Measurements from ENCODE around the gene SLC25A20. TPM values are rescaled to one million over a fixed set of nuclear protein-coding genes. Genes with fewer than 3 reads are reported as not detected.

Gene SLC25A20
- total RNA-seq, 2 donors from 2014 or later, result 6.9 to 14.5 TPM

DNA sequence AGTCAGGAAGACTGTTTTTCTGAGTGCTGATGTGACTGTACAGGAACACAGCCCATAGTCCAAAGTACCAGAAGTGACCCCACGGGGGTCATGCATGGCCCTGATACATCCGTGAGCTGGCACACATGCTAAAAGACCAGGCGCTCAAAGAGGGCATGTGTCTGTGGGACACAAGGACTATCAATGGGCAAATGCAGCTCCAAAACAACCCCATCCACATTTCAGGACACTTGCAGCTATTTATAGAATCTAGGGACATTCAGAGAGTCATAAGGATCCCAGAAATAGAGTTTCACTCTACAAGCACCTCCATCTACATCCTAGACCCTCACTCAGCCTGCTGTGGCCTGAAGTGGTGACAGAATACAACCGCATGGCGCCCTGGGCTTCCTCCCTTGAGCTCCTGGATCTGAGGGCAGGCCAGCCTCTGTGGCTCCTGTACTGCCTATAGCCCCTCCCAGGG is 17.0 kb downstream of the SLC25A20 start:
- Mint-ChIP-seq H3K36me3 (ENCODE audit: low read depth) (peaks cover 4% of the 10 kb centered on the region), H3K4me1 (peaks cover 14% of the 10 kb centered on the region), H3K27ac (peak overlapping the region; percentile 37)

GRCh38 chr3:48881006-48881405 is 17.7 kb downstream of the SLC25A20 start:
- Mint-ChIP-seq H3K36me3 (ENCODE audit: low read depth) (peaks cover 4% of the 10 kb centered on the region), H3K4me1 (peaks cover 14% of the 10 kb centered on the region), H3K27me3 (no peaks in the 10 kb centered on the region), H3K4me3 (no peak overlapping the region), H3K27ac (peak overlapping the region; percentile 54)
- ATAC-seq (no peak), DNase-seq (no peak)
- no peaks in the 10 kb centered on the region for H3K9me3 ChIP-seq (ENCODE audit: control insufficient read depth, low read length, poor library complexity, severe bottlenecking)

More for the DNA sequence above, 17.0 kb downstream of the SLC25A20 start:
- ATAC-seq, result no peak
- no peak overlapping the region for H3K4me3 Mint-ChIP-seq
- no peaks in the 10 kb centered on the region for H3K9me3 ChIP-seq (ENCODE audit: control insufficient read depth, low read length, poor library complexity, severe bottlenecking)
- no peak for DNase-seq
- H3K27me3 Mint-ChIP-seq, result no peaks in the 10 kb centered on the region

DNA sequence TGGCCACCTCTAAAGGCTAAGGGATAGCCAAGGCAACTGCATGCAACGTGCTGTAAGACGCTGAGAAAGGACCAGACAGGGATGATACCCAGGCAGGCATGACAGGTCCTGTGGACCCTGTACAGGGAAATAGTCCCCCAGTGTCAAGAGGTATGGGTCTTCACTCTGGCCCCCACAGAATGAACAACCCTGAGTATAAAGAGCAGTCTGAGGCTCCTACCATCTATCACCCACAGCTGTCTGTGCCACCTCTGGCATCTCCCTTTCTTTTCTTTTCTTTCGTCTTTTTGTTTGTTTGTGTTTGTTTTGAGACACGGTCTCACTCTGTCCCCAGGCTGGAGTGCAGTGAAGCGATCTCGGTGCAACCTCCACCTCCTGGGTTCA is 18.7 kb downstream of the SLC25A20 start:
- no peak for DNase-seq
- ATAC-seq, result no peak
- peaks cover 6% of the 10 kb centered on the region for H3K4me1 Mint-ChIP-seq
- H3K9me3 ChIP-seq (ENCODE audit: control insufficient read depth, low read length, poor library complexity, severe bottlenecking), result no peaks in the 10 kb centered on the region
- H3K27me3 Mint-ChIP-seq, result no peaks in the 10 kb centered on the region
- no peak overlapping the region for H3K4me3 Mint-ChIP-seq
- peak overlapping the region; percentile 54 for H3K27ac Mint-ChIP-seq
- H3K36me3 Mint-ChIP-seq (ENCODE audit: low read depth), result peaks cover 2% of the 10 kb centered on the region

DNA sequence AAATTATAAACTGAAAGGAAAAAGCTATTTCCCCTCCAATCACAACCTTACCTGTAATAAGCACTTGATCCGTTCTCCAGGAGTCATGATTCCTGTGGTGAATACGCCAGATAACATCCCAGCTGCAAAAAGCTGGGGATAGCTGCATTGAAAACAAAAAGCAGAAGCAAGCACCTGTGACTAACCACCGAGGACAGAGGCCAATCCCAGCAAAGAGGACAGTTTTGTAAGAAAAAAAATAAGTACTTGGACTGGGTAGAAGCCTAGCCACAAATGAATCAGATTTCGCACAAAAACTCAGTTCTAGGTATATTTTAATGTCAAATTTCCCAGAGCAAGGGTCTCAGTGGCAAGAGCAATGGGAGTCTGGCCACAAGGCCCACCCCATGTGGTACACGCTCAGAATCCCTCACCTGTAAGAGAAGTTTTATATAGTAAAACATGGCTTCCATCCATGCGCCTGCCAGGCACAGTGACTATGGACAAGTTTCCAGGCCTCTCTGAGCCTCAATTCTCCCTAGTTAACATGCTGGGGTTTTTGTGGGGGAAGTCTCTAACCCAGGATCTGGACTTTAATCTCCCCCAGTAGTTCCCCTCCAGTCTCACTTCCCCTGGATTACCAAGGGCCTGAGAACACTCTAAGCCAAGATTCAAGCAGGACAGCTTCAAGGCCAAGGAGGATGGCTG is 19.2 kb downstream of the SLC25A20 start:
- H3K9me3 ChIP-seq (ENCODE audit: control insufficient read depth, low read length, poor library complexity, severe bottlenecking), result no peaks in the 10 kb centered on the region
- Mint-ChIP-seq H3K4me3 (no peak overlapping the region), H3K4me1 (peaks cover 4% of the 10 kb centered on the region), H3K36me3 (ENCODE audit: low read depth) (peaks cover 2% of the 10 kb centered on the region), H3K27ac (peak overlapping the region; percentile 54), H3K27me3 (no peaks in the 10 kb centered on the region)
- DNase-seq (no peak), ATAC-seq (no peak)

GRCh38 chr3:48877671-48878070 is 21.0 kb downstream of the SLC25A20 start:
- H3K36me3 Mint-ChIP-seq (ENCODE audit: low read depth), result peaks cover 2% of the 10 kb centered on the region
- H3K27me3 Mint-ChIP-seq, result no peaks in the 10 kb centered on the region
- no peak for DNase-seq
- no peak overlapping the region for H3K27ac Mint-ChIP-seq
- H3K4me3 Mint-ChIP-seq, result no peak overlapping the region
- H3K4me1 Mint-ChIP-seq, result peaks cover 4% of the 10 kb centered on the region
- no peak for ATAC-seq
- no peaks in the 10 kb centered on the region for H3K9me3 ChIP-seq (ENCODE audit: control insufficient read depth, low read length, poor library complexity, severe bottlenecking)

DNA sequence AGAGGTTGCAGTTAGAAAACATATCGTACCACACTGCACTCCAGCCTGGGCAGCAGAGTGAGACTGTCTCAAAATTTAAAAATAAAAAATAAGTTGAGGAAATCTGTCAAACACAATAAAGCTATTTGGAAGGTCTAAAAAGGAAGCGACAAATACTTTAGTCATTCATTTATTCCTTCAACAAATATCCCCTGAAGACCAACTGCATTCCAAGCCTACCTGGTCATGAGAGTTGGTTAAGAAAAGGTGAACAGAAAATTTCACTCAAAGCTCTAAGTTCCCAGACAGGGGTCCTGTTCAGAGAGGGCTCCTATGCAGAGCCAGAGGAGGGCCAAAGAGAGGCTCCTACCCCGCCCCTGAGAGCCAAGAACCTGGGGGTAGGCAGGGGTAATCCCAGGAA is 35.6 kb downstream of the SLC25A20 start:
- peaks cover 4% of the 10 kb centered on the region for H3K4me1 Mint-ChIP-seq
- DNase-seq, result no peak
- ATAC-seq, result no peak
- H3K9me3 ChIP-seq (ENCODE audit: control insufficient read depth, low read length, poor library complexity, severe bottlenecking), result no peaks in the 10 kb centered on the region
- H3K36me3 Mint-ChIP-seq (ENCODE audit: low read depth), result peaks cover 4% of the 10 kb centered on the region
- no peaks in the 10 kb centered on the region for H3K27me3 Mint-ChIP-seq
- no peak overlapping the region for H3K4me3 Mint-ChIP-seq
- H3K27ac Mint-ChIP-seq, result no peak overlapping the region

GRCh38 chr3:48859206-48859605 is 39.5 kb downstream of the SLC25A20 start:
- ATAC-seq, result no peak

GRCh38 chr3:48858709-48859108 is 40.0 kb downstream of the SLC25A20 start:
- Mint-ChIP-seq H3K36me3 (ENCODE audit: low read depth) (peaks cover 8% of the 10 kb centered on the region), H3K4me1 (peaks cover 2% of the 10 kb centered on the region), H3K27ac (peak overlapping the region; percentile 8), H3K4me3 (no peak overlapping the region), H3K27me3 (no peaks in the 10 kb centered on the region)
- DNase-seq, result no peak
- H3K9me3 ChIP-seq (ENCODE audit: control insufficient read depth, low read length, poor library complexity, severe bottlenecking), result no peaks in the 10 kb centered on the region
- ATAC-seq, result no peak

More at GRCh38 chr3:48859206-48859605, 39.5 kb downstream of the SLC25A20 start:
- H3K9me3 ChIP-seq (ENCODE audit: control insufficient read depth, low read length, poor library complexity, severe bottlenecking), result no peaks in the 10 kb centered on the region
- no peak for DNase-seq
- Mint-ChIP-seq H3K4me3 (no peak overlapping the region), H3K4me1 (peaks cover 2% of the 10 kb centered on the region), H3K27ac (no peak overlapping the region), H3K27me3 (no peaks in the 10 kb centered on the region), H3K36me3 (ENCODE audit: low read depth) (peaks cover 8% of the 10 kb centered on the region)

DNA sequence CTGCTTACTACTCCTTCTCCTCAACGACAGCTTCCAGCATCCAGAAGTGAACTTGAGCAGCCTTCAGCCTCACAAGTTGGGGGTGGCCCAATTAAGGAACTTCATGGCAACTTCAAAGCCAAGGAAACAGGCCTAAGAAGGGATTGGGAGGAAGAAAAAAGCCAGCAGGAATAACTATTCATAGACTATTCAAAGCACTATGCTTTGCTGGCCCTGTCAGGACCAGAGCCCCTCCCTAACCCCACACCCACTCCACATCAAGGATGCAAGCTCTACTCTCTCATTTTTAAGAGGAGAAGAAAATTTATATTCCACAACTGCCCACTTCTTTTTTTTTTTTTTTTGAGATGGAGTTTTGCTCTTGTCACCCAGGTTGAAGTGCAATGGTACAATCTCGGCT is 41.0 kb downstream of the SLC25A20 start:
- no peak overlapping the region for H3K4me3 Mint-ChIP-seq
- H3K27ac Mint-ChIP-seq, result no peak overlapping the region

DNA sequence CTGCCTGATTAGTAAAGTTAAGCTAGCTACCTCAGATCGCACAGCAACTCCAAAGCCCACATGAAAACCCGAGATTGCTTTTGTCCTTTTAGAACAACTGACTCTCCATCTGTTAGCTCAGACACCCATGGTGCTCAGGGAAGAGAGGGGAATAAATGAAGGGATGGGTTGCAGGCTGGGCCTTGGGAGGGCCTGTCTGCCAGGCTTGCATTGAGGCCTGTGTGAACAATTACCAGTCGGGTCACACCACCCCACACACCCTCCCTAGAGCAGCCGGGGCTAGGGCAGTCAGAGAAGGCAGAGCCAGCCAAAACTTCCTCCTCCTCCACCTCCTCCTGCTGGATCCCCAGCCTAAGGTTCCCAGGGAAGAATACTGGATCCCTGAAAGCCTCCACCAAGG is 42.2 kb downstream of the SLC25A20 start:
- peaks cover 2% of the 10 kb centered on the region for H3K4me1 Mint-ChIP-seq
- ATAC-seq (no peak), DNase-seq (no peak)
- H3K27me3 Mint-ChIP-seq, result no peaks in the 10 kb centered on the region
- peaks cover 8% of the 10 kb centered on the region for H3K36me3 Mint-ChIP-seq (ENCODE audit: low read depth)
- H3K4me3 Mint-ChIP-seq, result no peak overlapping the region
- H3K9me3 ChIP-seq (ENCODE audit: control insufficient read depth, low read length, poor library complexity, severe bottlenecking), result no peaks in the 10 kb centered on the region
- H3K27ac Mint-ChIP-seq, result peak overlapping the region; percentile 47

More for the DNA sequence above, 41.0 kb downstream of the SLC25A20 start:
- Mint-ChIP-seq H3K4me1 (peaks cover 2% of the 10 kb centered on the region), H3K36me3 (ENCODE audit: low read depth) (peaks cover 8% of the 10 kb centered on the region), H3K27me3 (no peaks in the 10 kb centered on the region)
- ATAC-seq, result no peak
- H3K9me3 ChIP-seq (ENCODE audit: control insufficient read depth, low read length, poor library complexity, severe bottlenecking), result no peaks in the 10 kb centered on the region
- no peak for DNase-seq

GRCh38 chr3:48855681-48856447 is 42.8 kb downstream of the SLC25A20 start:
- H3K4me1 Mint-ChIP-seq, result peaks cover 2% of the 10 kb centered on the region
- no peaks in the 10 kb centered on the region for H3K9me3 ChIP-seq (ENCODE audit: control insufficient read depth, low read length, poor library complexity, severe bottlenecking)
- no peak for ATAC-seq
- no peaks in the 10 kb centered on the region for H3K27me3 Mint-ChIP-seq
- peak overlapping the region; percentile 47 for H3K27ac Mint-ChIP-seq
- peaks cover 8% of the 10 kb centered on the region for H3K36me3 Mint-ChIP-seq (ENCODE audit: low read depth)
- no peak for DNase-seq
- no peak overlapping the region for H3K4me3 Mint-ChIP-seq

- no peak overlapping the region for H3K27ac Mint-ChIP-seq
- DNase-seq (no peak), ATAC-seq (no peak)
- H3K9me3 ChIP-seq (ENCODE audit: control insufficient read depth, low read length, poor library complexity, severe bottlenecking), result no peaks in the 10 kb centered on the region
- H3K4me3 Mint-ChIP-seq, result no peak overlapping the region
- no peaks in the 10 kb centered on the region for H3K27me3 Mint-ChIP-seq
- H3K36me3 Mint-ChIP-seq (ENCODE audit: low read depth), result peaks cover 5% of the 10 kb centered on the region
- peaks cover 8% of the 10 kb centered on the region for H3K4me1 Mint-ChIP-seq
Measured at GRCh38 chr3:48852151-48852550, 46.5 kb downstream of the SLC25A20 start.

- peaks cover 8% of the 10 kb centered on the region for H3K4me1 Mint-ChIP-seq
- no peak overlapping the region for H3K27ac Mint-ChIP-seq
- no peaks in the 10 kb centered on the region for H3K9me3 ChIP-seq (ENCODE audit: control insufficient read depth, low read length, poor library complexity, severe bottlenecking)
- H3K36me3 Mint-ChIP-seq (ENCODE audit: low read depth), result peaks cover 2% of the 10 kb centered on the region
- no peaks in the 10 kb centered on the region for H3K27me3 Mint-ChIP-seq
- ATAC-seq, result no peak
- DNase-seq, result no peak
- no peak overlapping the region for H3K4me3 Mint-ChIP-seq
Measured at GRCh38 chr3:48851407-48851806, 47.3 kb downstream of the SLC25A20 start.

All from T-helper 17 cell (primary cell).